Chondrocyte (in vitro differentiated cells): ENCODE results near the gene PPT2. TPM values are rescaled to one million over a fixed set of nuclear protein-coding genes. Genes with fewer than 3 reads are reported as not detected.
A peak's percentile ranks its signal among the peaks of the same experiment; 100 is the strongest.
"Not testable (repeated sequence)": the region's sequence is repeated elsewhere in the genome, so short reads cannot be mapped to it uniquely, and the experiment has no call there.

Source experiments
- DNase-seq: peaks from one replicate; pipeline ENCODE4 v3.0.0; 2021; ENCODE audit warnings: mixed read lengths, low spot score
- H3K27ac Mint-ChIP-seq: one replicate; pipeline ENCODE4 v1.8.0; 2021; ENCODE audit warnings: mild to moderate bottlenecking, moderate library complexity, mixed read lengths; ENCODE audit not compliant: unreplicated experiment
- H3K27me3 Mint-ChIP-seq: 2 replicates; pipeline ENCODE4 v1.8.0; 2021; ENCODE audit warnings: low read depth, mixed read lengths
- H3K36me3 Mint-ChIP-seq: 2 replicates; pipeline ENCODE4 v1.8.0; 2021; ENCODE audit warnings: low read depth, mixed read lengths
- H3K4me1 Mint-ChIP-seq: 2 replicates; pipeline ENCODE4 v1.8.0; 2021; ENCODE audit warnings: low read depth, mild to moderate bottlenecking, mixed read lengths
- H3K4me3 Mint-ChIP-seq: one replicate; pipeline ENCODE4 v1.8.0; 2021; ENCODE audit warnings: mild to moderate bottlenecking, moderate library complexity, mixed read lengths; ENCODE audit not compliant: unreplicated experiment
- H3K9me3 Mint-ChIP-seq: 2 replicates; pipeline ENCODE4 v1.8.0; 2021; ENCODE audit warnings: low read depth, mixed read lengths
- CTCF ChIP-seq: fragments of 200-600 bp; sonication (generic); IDR thresholded peaks from 2 replicates; pipeline ENCODE4 v1.5.0; 2021; ENCODE audit warnings: antibody characterized with exemption, mild to moderate bottlenecking, moderate library complexity
- total RNA-seq: library from RNA; stranded (reverse); gene quantifications from 3 replicates; pipeline ENCODE4 v1.2.1, GENCODE V29; 2021

PPT2 gene
- total RNA-seq, 1 donor from 2014 or later, result 35.8 TPM

GRCh38 chr6:32183030-32183429, 29.1 kb downstream of the PPT2 start:
- TF ChIP-seq CTCF, result no peak
- H3K9me3 Mint-ChIP-seq, result no peaks in the 10 kb centered on the region
- peaks cover 44% of the 10 kb centered on the region for H3K4me1 Mint-ChIP-seq
- no peaks in the 10 kb centered on the region for H3K27me3 Mint-ChIP-seq
- peaks cover 17% of the 10 kb centered on the region for H3K36me3 Mint-ChIP-seq
- H3K4me3 Mint-ChIP-seq, result no peak overlapping the region
- DNase-seq, result no peak
- no peak overlapping the region for H3K27ac Mint-ChIP-seq

GRCh38 chr6:32183483-32184083, 29.6 kb downstream of the PPT2 start:
- no peak overlapping the region for H3K4me3 Mint-ChIP-seq
- H3K27ac Mint-ChIP-seq, result peak overlapping the region; percentile 8
- no peaks in the 10 kb centered on the region for H3K27me3 Mint-ChIP-seq
- peaks cover 48% of the 10 kb centered on the region for H3K4me1 Mint-ChIP-seq
- H3K9me3 Mint-ChIP-seq, result no peaks in the 10 kb centered on the region
- peaks cover 17% of the 10 kb centered on the region for H3K36me3 Mint-ChIP-seq
- TF ChIP-seq CTCF, result no peak
- DNase-seq, result peak; percentile 46

- Mint-ChIP-seq H3K27me3 (no peaks in the 10 kb centered on the region), H3K4me3 (no peak within 1 kb of the TSS), H3K4me1 (peaks cover 48% of the 10 kb centered on the region), H3K27ac (peak within 1 kb of the TSS; percentile 17), H3K9me3 (no peaks in the 10 kb centered on the region), H3K36me3 (peaks cover 17% of the 10 kb centered on the region)
- TF ChIP-seq CTCF, result no peak
- peak; percentile 56 for DNase-seq
Measured at GRCh38 chr6:32184084-32184640, 30.2 kb downstream of the PPT2 start, which contains the start of gene AGER. TSS of gene AGER (minus strand) at chr6:32184253. CDS start at chr6:32184222, 31 bp downstream.

- H3K4me1 Mint-ChIP-seq, result peaks cover 42% of the 10 kb centered on the region
- H3K36me3 Mint-ChIP-seq, result peaks cover 11% of the 10 kb centered on the region
- H3K4me3 Mint-ChIP-seq, H3K27me3 Mint-ChIP-seq, H3K9me3 Mint-ChIP-seq: not testable (repeated sequence)
- peak overlapping the region; percentile 78 for H3K27ac Mint-ChIP-seq
- DNase-seq, result peak; percentile 48
Measured at GRCh38 chr6:32185681-32186131, 31.8 kb downstream of the PPT2 start.

- H3K4me1 Mint-ChIP-seq, result peaks cover 46% of the 10 kb centered on the region
- H3K27ac Mint-ChIP-seq, result peak overlapping the region; percentile 78
- H3K27me3 Mint-ChIP-seq, H3K4me3 Mint-ChIP-seq, H3K36me3 Mint-ChIP-seq, H3K9me3 Mint-ChIP-seq: not testable (repeated sequence)
- DNase-seq, result peak; percentile 63
Measured at GRCh38 chr6:32186151-32186840, 32.4 kb downstream of the PPT2 start.

- DNase-seq, result peak; percentile 57
- no peaks in the 10 kb centered on the region for H3K27me3 Mint-ChIP-seq
- H3K4me3 Mint-ChIP-seq, result no peak overlapping the region
- peaks cover 10% of the 10 kb centered on the region for H3K36me3 Mint-ChIP-seq
- no peak for TF ChIP-seq CTCF
- H3K27ac Mint-ChIP-seq, result peak overlapping the region; percentile 12
- H3K9me3 Mint-ChIP-seq, result no peaks in the 10 kb centered on the region
- peaks cover 55% of the 10 kb centered on the region for H3K4me1 Mint-ChIP-seq
Measured at GRCh38 chr6:32187009-32187709, 33.2 kb downstream of the PPT2 start.

GRCh38 chr6:32187725-32188380, 33.9 kb downstream of the PPT2 start:
- peaks cover 62% of the 10 kb centered on the region for H3K4me1 Mint-ChIP-seq
- H3K36me3 Mint-ChIP-seq, H3K9me3 Mint-ChIP-seq, H3K27me3 Mint-ChIP-seq: not testable (repeated sequence)
- H3K27ac Mint-ChIP-seq, result peak overlapping the region; percentile 41
- H3K4me3 Mint-ChIP-seq, result peak overlapping the region; percentile 92
- DNase-seq, result peak; percentile 53
